Panc1 (cell line): ENCODE data around the gene MAP4K2. TPM values are rescaled to one million over a fixed set of nuclear protein-coding genes. Genes with fewer than 3 reads are reported as not detected.
A peak's percentile ranks its signal among the peaks of the same experiment; 100 is the strongest.

Source experiments
- ATAC-seq: fragments of 200-7000 bp; cut with Tn5 transposase; 2 replicates; pipeline ENCODE4 v1.9.1; 2020; ENCODE audit warnings: mild to moderate bottlenecking, moderate library complexity
- BruUV-seq: library from RNA; stranded (reverse); fragments of 400-500 nt; replicated peaks from 2 replicates; lab custom pipeline; 2021; lab: Mats Ljungman, UMichigan
- CTCF ChIA-PET: fragments of 300-600 bp; sonication (Branson Sonifier 250); formaldehyde crosslinking; loops from one replicate; lab custom pipeline; 2022; ENCODE audit warnings: antibody characterized with exemption; lab: Charles Lee
- POLR2A ChIA-PET: fragments of 300-600 bp; sonication (Branson Sonifier 250); formaldehyde crosslinking; loops from one replicate; lab custom pipeline; 2022; ENCODE audit warnings: antibody characterized with exemption; lab: Charles Lee
- DNase-seq: peaks from one replicate; pipeline ENCODE4 v3.0.0-alpha.2; 2010; ENCODE audit warnings: low read depth, low spot score
- H3K27ac ChIP-seq: 2 replicates; pipeline ENCODE4 v1.5.1; 2011; ENCODE audit warnings: mild to moderate bottlenecking, low read length, inconsistent platforms
- H3K27me3 ChIP-seq: fragments of 200-500 bp; sonication (Bioruptor generic); 2 replicates; pipeline ENCODE4 v1.6.0; 2014; ENCODE audit warnings: low read length, inconsistent platforms; ENCODE audit not compliant: control insufficient read depth, insufficient read depth
- H3K36me3 ChIP-seq: fragments of 200-500 bp; sonication (Bioruptor generic); 2 replicates; pipeline ENCODE4 v1.5.1; 2014; ENCODE audit warnings: inconsistent platforms, mild to moderate bottlenecking, low read length, moderate library complexity; ENCODE audit not compliant: control insufficient read depth, insufficient read depth
- H3K4me1 ChIP-seq: 2 replicates; pipeline ENCODE4 v1.5.1; 2011; ENCODE audit warnings: inconsistent platforms, mild to moderate bottlenecking, low read length, moderate library complexity; ENCODE audit not compliant: control insufficient read depth, insufficient read depth
- H3K4me3 ChIP-seq, 2 experiments: 2 replicates each; pipeline ENCODE4 v1.5.1; 2011 to 2012; ENCODE audit warnings: low read depth in 2 of 2, low read length in 2 of 2, mild to moderate bottlenecking in 2 of 2, inconsistent platforms in 1 of 2, moderate library complexity in 1 of 2
- H3K9me3 ChIP-seq: fragments of 200-500 bp; sonication (Bioruptor generic); 2 replicates; pipeline ENCODE4 v1.5.1; 2014; ENCODE audit warnings: low read depth, mild to moderate bottlenecking, inconsistent platforms, low read length, moderate library complexity; ENCODE audit not compliant: control insufficient read depth, insufficient read depth
- POLR2AphosphoS5 ChIP-seq: IDR thresholded peaks from 2 replicates; pipeline ENCODE4 v1.6.1; 2012; ENCODE audit warnings: mild to moderate bottlenecking, low read depth, low read length, moderate library complexity
- SIN3A ChIP-seq: IDR thresholded peaks from 2 replicates; pipeline ENCODE4 v1.6.1; 2012; ENCODE audit warnings: low read depth, mild to moderate bottlenecking, low read length, moderate library complexity, borderline replicate concordance; ENCODE audit not compliant: insufficient read depth
- TCF7L2 ChIP-seq: IDR thresholded peaks from 2 replicates; pipeline ENCODE4 v1.6.1; 2011; ENCODE audit warnings: mild to moderate bottlenecking, low read depth, low read length, inconsistent platforms
- in situ Hi-C: cut with HindIII; loops from 2 replicates; pipeline ENCODE4 v1.10.0; 2016; ENCODE audit warnings: low sequenced_read_pairs, low pct_unique_long_range_greater_than_20kb
- intact Hi-C: fragments of 100-400 bp; cut with micrococcal nuclease; formaldehyde crosslinking; loops from one replicate; pipeline ENCODE4 v1.10.0; 2022; ENCODE audit not compliant: unreplicated experiment
- total RNA-seq: library from RNA; stranded (reverse); gene quantifications from one replicate; pipeline ENCODE4 v1.2.1, GENCODE V29; 2021; ENCODE audit not compliant: unreplicated experiment
- TF ChIP-seq, protein P1 (sequence below), 2 experiments: IDR thresholded peaks; 2 replicates each; pipeline ENCODE4 v1.6.1; 2011 to 2012; ENCODE audit warnings: low read depth in 2 of 2, control low read depth in 1 of 2, low read length in 1 of 2, mild to moderate bottlenecking in 1 of 2, moderate library complexity in 1 of 2; ENCODE audit not compliant: insufficient read depth in 1 of 2
- TF ChIP-seq, protein P2 (sequence below): fragments of 450-650 bp; IDR thresholded peaks from 2 replicates; pipeline ENCODE4 v1.5.1; 2017; ENCODE audit warnings: mild to moderate bottlenecking

The MAP4K2 gene
- total RNA-seq, 1 experiment from 2014 or later = 46.4 TPM

DNA sequence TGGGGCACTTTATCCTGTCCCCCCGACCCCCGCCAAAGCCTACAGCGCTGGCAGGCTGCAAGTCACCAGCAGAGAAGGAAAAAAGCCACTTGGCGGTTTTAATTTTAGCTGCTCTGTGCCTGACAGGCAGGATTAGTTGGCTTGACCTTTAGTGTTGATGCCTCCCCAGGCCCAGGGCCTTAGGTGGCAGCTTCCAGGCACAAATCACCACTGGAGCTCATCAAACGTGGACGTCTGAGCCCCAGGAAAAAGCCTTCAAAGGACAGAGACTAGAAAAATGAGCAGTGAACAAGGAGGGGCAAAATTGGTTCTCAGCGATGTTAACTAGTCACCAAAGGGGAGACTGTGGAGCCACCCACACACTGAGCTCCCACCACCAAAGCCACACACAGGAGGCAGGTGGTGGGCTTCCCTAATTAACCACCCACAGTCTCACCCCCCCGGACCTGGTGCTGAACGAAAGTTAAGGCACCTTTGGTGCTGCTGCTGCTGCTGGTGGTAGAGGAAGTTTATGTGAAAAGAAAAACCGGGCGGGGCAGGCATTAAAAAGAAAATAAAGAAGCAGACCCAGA lies 38.9 kb downstream of the MAP4K2 start:
- ChIA-PET CTCF (no interaction called here), POLR2A (no interaction called here)
- Histone ChIP-seq H3K27me3 (no peaks in the 10 kb centered on the region), H3K27ac (peak overlapping the region; percentile 46), H3K4me1 (peaks cover 26% of the 10 kb centered on the region), H3K9me3 (no peaks in the 10 kb centered on the region), H3K36me3 (peaks cover 28% of the 10 kb centered on the region), H3K4me3 (no peak overlapping the region)
- no TSS peak for BruUV-seq
- no peak for TF ChIP-seq SIN3A
- TF ChIP-seq, protein P1, sequence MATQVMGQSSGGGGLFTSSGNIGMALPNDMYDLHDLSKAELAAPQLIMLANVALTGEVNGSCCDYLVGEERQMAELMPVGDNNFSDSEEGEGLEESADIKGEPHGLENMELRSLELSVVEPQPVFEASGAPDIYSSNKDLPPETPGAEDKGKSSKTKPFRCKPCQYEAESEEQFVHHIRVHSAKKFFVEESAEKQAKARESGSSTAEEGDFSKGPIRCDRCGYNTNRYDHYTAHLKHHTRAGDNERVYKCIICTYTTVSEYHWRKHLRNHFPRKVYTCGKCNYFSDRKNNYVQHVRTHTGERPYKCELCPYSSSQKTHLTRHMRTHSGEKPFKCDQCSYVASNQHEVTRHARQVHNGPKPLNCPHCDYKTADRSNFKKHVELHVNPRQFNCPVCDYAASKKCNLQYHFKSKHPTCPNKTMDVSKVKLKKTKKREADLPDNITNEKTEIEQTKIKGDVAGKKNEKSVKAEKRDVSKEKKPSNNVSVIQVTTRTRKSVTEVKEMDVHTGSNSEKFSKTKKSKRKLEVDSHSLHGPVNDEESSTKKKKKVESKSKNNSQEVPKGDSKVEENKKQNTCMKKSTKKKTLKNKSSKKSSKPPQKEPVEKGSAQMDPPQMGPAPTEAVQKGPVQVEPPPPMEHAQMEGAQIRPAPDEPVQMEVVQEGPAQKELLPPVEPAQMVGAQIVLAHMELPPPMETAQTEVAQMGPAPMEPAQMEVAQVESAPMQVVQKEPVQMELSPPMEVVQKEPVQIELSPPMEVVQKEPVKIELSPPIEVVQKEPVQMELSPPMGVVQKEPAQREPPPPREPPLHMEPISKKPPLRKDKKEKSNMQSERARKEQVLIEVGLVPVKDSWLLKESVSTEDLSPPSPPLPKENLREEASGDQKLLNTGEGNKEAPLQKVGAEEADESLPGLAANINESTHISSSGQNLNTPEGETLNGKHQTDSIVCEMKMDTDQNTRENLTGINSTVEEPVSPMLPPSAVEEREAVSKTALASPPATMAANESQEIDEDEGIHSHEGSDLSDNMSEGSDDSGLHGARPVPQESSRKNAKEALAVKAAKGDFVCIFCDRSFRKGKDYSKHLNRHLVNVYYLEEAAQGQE (IDR thresholded peaks at IDR 0.05; ENCODE audit: insufficient read depth in 1 of 2, low read depth in 2 of 2, low read length in 1 of 2) = no peak
- TF ChIP-seq, protein P2, sequence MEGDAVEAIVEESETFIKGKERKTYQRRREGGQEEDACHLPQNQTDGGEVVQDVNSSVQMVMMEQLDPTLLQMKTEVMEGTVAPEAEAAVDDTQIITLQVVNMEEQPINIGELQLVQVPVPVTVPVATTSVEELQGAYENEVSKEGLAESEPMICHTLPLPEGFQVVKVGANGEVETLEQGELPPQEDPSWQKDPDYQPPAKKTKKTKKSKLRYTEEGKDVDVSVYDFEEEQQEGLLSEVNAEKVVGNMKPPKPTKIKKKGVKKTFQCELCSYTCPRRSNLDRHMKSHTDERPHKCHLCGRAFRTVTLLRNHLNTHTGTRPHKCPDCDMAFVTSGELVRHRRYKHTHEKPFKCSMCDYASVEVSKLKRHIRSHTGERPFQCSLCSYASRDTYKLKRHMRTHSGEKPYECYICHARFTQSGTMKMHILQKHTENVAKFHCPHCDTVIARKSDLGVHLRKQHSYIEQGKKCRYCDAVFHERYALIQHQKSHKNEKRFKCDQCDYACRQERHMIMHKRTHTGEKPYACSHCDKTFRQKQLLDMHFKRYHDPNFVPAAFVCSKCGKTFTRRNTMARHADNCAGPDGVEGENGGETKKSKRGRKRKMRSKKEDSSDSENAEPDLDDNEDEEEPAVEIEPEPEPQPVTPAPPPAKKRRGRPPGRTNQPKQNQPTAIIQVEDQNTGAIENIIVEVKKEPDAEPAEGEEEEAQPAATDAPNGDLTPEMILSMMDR = no peak
- in situ Hi-C loops (no loop called here), intact Hi-C loops (no loop called here)
- DNase-seq = no peak
- ATAC-seq = no peak

DNA sequence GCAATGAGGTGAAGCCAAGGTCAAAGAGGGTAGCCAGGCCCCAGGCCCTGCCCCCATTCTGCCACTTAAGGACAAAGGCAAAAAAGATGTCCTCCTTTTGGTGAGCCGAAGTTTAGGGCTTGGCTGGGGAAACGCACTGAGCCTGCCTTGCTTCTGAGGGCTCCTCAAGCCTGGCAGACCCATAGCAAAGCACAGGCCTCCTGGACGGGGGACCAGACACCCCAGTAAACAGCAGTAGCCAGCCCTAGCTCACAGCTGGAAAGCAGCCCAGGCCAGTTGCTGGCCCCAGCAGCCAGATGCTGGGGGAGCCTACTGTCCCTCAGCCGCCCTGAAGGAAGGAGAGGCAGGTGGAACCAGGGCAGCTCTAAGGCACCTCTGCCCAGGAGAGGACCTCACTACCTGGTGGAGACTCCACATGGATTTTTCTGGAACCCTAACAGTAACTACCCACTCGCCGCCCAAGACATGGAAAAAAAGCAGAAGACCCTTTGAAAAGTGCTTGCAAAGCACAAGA lies 39.4 kb downstream of the MAP4K2 start:
- in situ Hi-C loops = no loop called here
- BruUV-seq = no TSS peak
- peaks cover 22% of the 10 kb centered on the region for H3K36me3 ChIP-seq
- no peak for DNase-seq
- POLR2A ChIA-PET = no interaction called here
- no peak for TF ChIP-seq SIN3A
- ATAC-seq = no peak
- peaks cover 26% of the 10 kb centered on the region for H3K4me1 ChIP-seq
- no peaks in the 10 kb centered on the region for H3K27me3 ChIP-seq
- no peak overlapping the region for H3K4me3 ChIP-seq
- no peaks in the 10 kb centered on the region for H3K9me3 ChIP-seq
- peak overlapping the region; percentile 46 for H3K27ac ChIP-seq
- intact Hi-C loops = no loop called here
- CTCF ChIA-PET = no interaction called here

DNA sequence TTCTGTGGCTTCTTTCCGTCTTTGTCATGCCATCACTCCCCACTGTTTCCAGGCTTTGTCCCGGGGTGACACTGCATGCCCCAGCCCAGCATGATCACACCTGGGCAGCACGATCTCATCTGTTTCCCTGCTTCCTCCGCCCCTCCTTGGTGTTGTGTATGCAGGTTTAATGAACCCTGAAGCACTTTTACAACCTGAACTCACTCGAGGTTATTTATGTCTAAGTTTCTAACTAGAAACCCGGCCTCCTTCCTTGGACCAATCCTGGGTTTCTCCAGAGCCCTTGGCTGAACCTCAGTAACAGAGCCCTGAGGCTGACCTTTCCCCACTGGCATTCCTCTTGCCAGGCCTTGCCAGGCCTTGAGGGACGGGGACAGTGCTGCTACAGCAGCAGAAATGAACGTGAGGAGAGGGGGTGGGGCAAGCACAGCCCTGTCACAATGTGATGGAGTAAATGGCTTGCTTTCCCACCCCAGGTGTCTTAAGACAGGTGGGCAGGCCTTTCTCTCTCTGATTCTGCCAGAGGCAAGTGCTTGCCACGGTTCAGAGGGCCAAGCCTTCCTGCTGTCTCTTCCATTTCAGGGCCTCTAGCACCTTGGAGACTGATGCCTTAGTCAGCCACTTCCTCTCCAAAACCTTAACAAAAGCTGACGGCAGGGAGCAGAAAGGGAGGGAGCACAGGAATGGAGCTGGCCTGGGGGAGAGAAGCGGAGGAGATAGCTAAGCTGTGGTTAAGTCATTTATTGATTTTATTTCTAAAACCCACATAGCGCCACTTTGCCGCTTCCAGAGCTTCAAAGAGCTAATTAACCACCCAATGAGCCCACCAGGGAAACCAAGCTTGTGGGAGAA lies 40.1 kb downstream of the MAP4K2 start:
- H3K4me1 ChIP-seq = peaks cover 26% of the 10 kb centered on the region
- peak overlapping the region; percentile 32 for H3K27ac ChIP-seq
- ChIA-PET POLR2A (no interaction called here), CTCF (no interaction called here)
- ATAC-seq (no peak), DNase-seq (no peak)
- TF ChIP-seq POLR2AphosphoS5 (no peak), SIN3A (no peak), TCF7L2 (no peak)
- TF ChIP-seq, protein P2 = no peak
- TF ChIP-seq, protein P1 (IDR thresholded peaks at IDR 0.05; ENCODE audit: insufficient read depth in 1 of 2, low read depth in 2 of 2, low read length in 1 of 2) = no peak
- no peaks in the 10 kb centered on the region for H3K9me3 ChIP-seq
- in situ Hi-C loops = no loop called here
- H3K36me3 ChIP-seq = peaks cover 16% of the 10 kb centered on the region
- no TSS peak for BruUV-seq
- intact Hi-C loops = no loop called here
- H3K27me3 ChIP-seq = no peaks in the 10 kb centered on the region
- H3K4me3 ChIP-seq = no peak overlapping the region
